Mesodermal cell (in vitro differentiated cells): ENCODE measurements around the gene DIO3.

Source experiments
- H3K27ac ChIP-seq: 2 replicates; pipeline ENCODE4 v1.7.0; 2013; ENCODE audit warnings: mild to moderate bottlenecking, low read depth, low read length, moderate library complexity; ENCODE audit not compliant: severe bottlenecking
- H3K36me3 ChIP-seq: 2 replicates; pipeline ENCODE4 v1.7.1; 2013; ENCODE audit warnings: mild to moderate bottlenecking, low read length, moderate library complexity; ENCODE audit not compliant: control insufficient read depth, insufficient read depth
- H3K4me1 ChIP-seq: one replicate; pipeline ENCODE4 v1.7.1; 2013; ENCODE audit warnings: mild to moderate bottlenecking, low read length; ENCODE audit not compliant: insufficient read depth, control insufficient read depth, poor library complexity, severe bottlenecking
- H3K4me3 ChIP-seq: 2 replicates; pipeline ENCODE4 v1.7.0; 2013; ENCODE audit warnings: low read length, control low read depth, mild to moderate bottlenecking; ENCODE audit not compliant: insufficient read depth, poor library complexity, severe bottlenecking; ENCODE audit errors: extremely low read depth
- H3K9me3 ChIP-seq: 2 replicates; pipeline ENCODE4 v1.7.1; 2013; ENCODE audit warnings: mild to moderate bottlenecking, low read length, moderate library complexity; ENCODE audit not compliant: control insufficient read depth
- WGBS, 2 experiments: methylation state at CpG; one replicate each; pipeline ENCODE4 v1.1.5; 2013; ENCODE audit warnings: missing lambda C conversion rate in 2 of 2; ENCODE audit not compliant: insufficient coverage in 2 of 2; 5-methylcytosine and 5-hydroxymethylcytosine counted together

DIO3 gene

DNA sequence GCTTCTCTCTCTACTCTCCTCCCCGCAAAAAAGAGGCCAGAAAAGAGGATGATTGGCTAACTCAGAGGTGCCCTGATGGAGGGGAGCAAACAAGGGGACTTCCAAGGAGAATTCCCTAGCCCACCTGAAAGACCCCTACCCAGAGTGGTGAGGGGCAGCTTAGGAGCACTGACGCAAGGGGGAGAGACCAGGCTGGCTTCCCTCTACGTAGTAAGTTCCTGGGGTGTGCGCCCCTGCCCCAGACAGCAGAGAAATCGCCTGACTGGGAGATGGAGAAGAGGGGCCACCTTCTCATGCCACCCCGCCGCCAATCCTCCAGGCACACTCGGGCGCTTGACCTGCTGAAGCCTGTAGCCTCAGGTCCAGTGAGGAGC is 2.1 kb upstream of the DIO3 start:
- WGBS, 2 experiments, result 33 to 40% methylated on average over 6 to 8 of the region's 9 CpGs
- no peak overlapping the region for H3K27ac ChIP-seq

DNA sequence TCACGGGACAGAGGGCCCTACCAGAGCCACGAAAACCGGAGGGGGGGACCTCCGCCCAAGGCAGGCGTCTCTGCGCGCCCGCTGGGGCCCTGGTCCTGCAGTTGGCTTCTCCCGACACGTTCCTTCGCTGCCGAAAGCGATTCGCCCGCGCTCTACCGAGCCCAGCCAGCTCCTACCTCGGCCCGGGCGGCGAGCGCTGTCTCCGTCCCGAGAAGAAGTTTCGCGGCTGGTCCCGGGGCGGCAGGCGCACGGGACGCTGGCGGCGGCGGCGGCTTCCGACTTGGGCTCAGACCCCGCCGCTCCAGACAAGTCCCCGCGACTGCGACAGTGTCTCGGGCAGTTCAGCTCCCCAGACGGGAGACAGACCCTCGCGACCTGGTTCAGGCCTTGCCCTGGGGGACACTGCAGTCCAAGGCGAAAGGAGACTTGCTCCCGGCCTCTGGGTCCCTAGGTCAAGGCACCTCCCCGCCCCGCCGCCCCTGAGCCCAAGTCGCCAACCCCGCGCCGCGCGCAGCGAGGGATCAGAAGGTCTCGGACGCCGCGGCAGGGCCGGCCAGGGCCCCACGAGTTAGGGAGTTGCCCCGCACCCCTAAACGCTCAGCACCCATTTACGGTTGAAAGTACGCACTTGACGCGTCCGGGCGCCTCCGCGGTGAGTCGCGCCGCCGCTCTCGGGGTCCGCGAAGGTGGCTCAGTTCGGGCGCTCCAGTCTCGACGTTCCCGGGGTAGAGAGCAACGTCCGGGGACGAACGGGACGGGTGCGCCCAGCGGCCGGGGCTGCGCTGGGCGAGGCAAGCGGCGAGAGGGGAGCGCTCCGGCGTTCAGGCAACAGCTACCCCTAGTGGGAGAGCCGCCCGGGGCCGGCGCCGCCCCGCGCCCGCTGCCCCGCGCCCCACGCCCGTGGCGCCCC is 1.4 kb upstream of the DIO3 start:
- Histone ChIP-seq H3K4me1 (peaks cover 2% of the 10 kb centered on the region), H3K27ac (no peak overlapping the region), H3K36me3 (no peaks in the 10 kb centered on the region), H3K4me3 (peak overlapping the region; percentile 34), H3K9me3 (peaks cover 11% of the 10 kb centered on the region)
- WGBS, 2 experiments, result 1% methylated on average over 82 to 99 of the region's 113 CpGs

More for the DNA sequence above, 2.1 kb upstream of the DIO3 start:
- Histone ChIP-seq H3K4me3 (peak overlapping the region; percentile 34), H3K9me3 (peaks cover 11% of the 10 kb centered on the region), H3K4me1 (no peaks in the 10 kb centered on the region), H3K36me3 (no peaks in the 10 kb centered on the region)

DNA sequence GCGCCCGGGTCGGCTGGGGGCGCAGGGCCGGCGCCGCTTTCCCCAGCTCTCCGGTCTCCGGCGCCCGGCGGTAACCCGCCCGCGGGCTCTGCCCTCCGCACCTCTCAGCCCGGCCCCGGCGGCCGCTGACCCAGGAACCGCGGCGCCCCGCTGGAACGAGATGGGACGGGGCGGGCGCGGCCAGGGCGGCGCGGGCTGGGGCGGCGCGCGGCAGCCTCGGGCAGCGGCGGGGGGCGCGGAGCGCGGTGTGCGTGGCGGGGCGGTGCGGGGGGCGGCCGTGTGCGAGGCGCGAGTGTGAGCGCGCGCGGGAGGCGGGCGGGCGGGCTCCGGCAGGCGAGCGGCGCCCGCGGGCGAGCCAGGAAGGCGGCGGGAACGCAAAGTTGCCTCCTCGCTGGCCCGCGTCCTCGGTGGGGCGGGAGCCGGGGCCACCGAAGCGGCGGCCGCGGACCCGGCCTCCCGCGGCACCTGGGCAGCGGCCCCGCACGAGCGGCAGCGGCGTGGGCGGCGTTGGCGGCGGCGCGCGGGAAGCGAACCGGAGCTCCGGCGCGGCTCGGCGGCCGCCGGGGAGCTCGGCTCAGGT is 671 bp upstream of the DIO3 start:
- no peaks in the 10 kb centered on the region for H3K36me3 ChIP-seq

DNA sequence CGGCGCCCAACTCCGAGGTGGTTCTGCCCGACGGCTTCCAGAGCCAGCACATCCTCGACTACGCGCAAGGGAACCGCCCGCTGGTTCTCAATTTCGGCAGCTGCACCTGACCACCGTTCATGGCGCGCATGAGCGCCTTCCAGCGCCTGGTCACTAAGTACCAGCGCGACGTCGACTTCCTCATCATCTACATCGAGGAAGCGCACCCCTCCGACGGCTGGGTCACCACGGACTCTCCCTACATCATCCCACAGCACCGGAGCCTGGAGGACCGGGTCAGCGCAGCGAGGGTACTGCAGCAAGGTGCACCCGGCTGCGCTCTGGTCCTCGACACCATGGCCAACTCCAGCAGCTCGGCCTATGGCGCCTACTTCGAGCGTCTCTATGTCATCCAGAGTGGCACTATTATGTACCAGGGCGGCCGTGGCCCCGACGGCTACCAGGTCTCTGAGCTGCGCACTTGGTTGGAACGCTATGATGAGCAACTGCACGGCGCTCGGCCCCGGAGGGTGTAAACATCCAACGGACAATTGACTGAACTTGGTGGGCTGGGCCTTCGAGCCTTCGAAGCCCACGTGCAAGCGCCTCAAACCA is 699 bp downstream of the DIO3 start:
- H3K36me3 ChIP-seq, result no peaks in the 10 kb centered on the region
- H3K4me3 ChIP-seq, result no peak overlapping the region
- peaks cover 2% of the 10 kb centered on the region for H3K4me1 ChIP-seq
- peaks cover 11% of the 10 kb centered on the region for H3K9me3 ChIP-seq
- WGBS, 2 experiments, result 90 to 91% methylated on average over 35 to 41 of the region's 51 CpGs
- no peak overlapping the region for H3K27ac ChIP-seq

More for the DNA sequence above, 671 bp upstream of the DIO3 start:
- no peak overlapping the region for H3K27ac ChIP-seq
- 0 to 1% methylated on average over 57 to 71 of the region's 106 CpGs for WGBS, 2 experiments
- H3K4me1 ChIP-seq, result peaks cover 2% of the 10 kb centered on the region
- H3K9me3 ChIP-seq, result peaks cover 11% of the 10 kb centered on the region
- H3K4me3 ChIP-seq, result no peak overlapping the region

DNA sequence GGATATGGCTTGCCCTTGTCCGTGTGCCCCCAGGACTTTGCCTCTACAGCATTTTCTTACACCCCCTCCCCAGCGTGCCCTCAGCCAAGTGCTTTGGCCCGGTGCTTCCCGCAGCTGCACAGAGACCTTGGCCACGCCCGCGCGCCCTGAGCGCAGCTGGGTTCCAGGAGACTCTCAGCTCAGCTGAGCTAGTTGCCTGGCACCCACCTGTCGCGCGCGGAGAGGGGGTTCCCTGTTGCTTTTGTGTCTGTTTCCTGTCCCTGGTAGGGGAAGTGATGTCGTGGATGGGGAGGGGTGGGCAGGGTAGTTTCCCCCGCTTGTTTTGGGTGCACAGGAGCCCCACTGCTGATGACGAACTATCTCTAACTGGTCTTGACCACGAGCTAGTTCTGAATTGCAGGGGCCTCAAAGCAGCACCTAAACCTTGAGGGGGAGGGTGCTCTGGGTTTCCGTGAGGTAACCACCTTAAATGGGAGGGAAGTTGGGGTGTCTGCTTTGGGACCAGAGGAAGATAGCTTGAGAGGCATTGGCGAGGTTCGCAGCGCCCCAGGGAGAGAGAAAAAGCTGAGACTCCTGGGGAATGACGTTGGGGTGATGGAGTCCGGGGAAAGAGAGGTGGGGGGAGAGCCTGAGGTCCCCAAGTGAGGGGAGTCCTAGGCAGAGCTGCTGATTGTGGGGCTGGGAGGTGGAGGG is 1.5 kb downstream of the DIO3 start:
- peaks cover 2% of the 10 kb centered on the region for H3K4me1 ChIP-seq
- no peaks in the 10 kb centered on the region for H3K36me3 ChIP-seq
- no peak overlapping the region for H3K4me3 ChIP-seq
- H3K9me3 ChIP-seq, result peaks cover 11% of the 10 kb centered on the region
- H3K27ac ChIP-seq, result no peak overlapping the region
- 19 to 21% methylated on average over 19 to 20 of the region's 23 CpGs for WGBS, 2 experiments

DNA sequence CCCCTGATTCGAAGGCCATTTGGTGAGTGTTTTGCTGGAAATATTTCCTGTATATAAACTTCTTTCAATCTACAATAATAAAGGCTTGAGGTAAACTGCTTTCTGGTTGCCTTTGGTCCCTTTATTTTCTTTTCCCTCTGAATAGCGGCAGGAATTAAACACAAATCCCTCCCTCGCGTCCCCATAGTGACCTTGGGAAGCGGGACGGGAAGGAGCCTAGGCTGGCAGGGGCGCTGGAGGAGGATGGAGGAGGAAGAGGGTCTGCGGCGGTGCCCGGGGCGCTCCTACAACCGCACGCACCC is 2.0 kb downstream of the DIO3 start:
- H3K9me3 ChIP-seq, result peaks cover 11% of the 10 kb centered on the region
- H3K36me3 ChIP-seq, result no peaks in the 10 kb centered on the region
- H3K4me1 ChIP-seq, result peaks cover 2% of the 10 kb centered on the region
- WGBS, 2 experiments, result 0 to 3% methylated on average over 2 to 5 of the region's 13 CpGs
- no peak overlapping the region for H3K4me3 ChIP-seq
- no peak overlapping the region for H3K27ac ChIP-seq

DNA sequence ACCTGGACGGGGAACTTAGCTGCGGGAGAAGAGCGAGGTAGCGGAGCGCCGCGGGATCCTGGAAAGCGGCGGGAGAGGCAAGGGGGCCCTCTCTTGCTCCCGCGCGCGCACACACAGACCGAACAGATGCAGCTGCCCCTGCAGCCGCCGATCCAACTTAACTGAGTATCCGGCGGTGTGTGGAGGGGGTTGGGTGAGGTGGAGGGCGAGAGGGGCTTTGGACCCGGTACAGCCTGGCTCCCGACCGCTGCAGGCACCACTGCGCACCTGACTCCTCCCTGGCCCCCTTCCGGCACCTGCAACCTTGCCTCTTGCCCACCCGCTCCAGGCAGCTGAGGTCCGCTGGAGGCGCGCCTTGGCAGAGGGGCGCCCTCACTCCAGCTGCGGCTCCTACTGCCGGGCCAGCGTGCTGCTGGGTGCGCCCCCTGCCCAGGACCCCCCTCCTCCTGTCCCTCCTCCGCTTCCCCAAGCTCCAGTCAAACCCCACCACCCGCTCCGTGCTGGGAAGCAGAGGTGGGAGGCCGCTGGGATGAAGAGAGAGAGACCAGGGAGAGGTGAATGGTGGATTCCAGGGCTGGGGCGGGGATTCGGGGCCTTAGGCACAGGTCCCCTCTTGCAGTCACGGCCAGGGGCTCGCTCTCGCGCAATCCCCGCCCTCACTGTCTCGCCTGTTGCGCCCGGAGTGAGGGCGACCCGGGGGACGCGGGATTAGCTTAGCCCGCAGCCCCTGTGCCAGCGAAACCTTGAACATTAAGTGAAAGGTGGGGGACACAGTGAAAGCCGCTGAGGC is 2.6 kb downstream of the DIO3 start:
- WGBS, 2 experiments, result 1 to 3% methylated on average over 37 to 45 of the region's 54 CpGs

DNA sequence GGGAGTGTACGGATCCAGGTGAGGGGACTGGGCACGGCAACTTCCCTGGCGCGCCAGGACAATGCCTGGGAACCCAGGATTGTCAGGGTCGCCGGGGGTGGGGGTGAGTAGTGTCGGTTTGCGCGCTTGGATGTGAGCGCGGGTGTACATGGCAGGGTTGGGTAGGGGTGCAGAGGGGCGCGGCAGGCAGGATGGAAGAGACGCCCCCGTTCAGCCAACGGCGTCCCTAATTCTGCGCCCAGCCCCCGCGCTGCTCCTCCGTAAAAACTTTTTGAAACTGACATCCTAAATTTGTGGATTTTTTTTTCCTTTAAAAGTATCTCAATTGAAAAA is 3.1 kb downstream of the DIO3 start:
- peaks cover 11% of the 10 kb centered on the region for H3K9me3 ChIP-seq
- no peak overlapping the region for H3K27ac ChIP-seq
- peak overlapping the region; percentile 16 for H3K4me3 ChIP-seq
- H3K4me1 ChIP-seq, result peaks cover 2% of the 10 kb centered on the region
- H3K36me3 ChIP-seq, result no peaks in the 10 kb centered on the region
- 0% methylated on average over 4 to 5 of the region's 21 CpGs for WGBS, 2 experiments

More for the DNA sequence above, 2.6 kb downstream of the DIO3 start:
- peaks cover 11% of the 10 kb centered on the region for H3K9me3 ChIP-seq
- H3K36me3 ChIP-seq, result no peaks in the 10 kb centered on the region
- H3K4me1 ChIP-seq, result peaks cover 2% of the 10 kb centered on the region
- H3K4me3 ChIP-seq, result peak overlapping the region; percentile 16
- H3K27ac ChIP-seq, result no peak overlapping the region

DNA sequence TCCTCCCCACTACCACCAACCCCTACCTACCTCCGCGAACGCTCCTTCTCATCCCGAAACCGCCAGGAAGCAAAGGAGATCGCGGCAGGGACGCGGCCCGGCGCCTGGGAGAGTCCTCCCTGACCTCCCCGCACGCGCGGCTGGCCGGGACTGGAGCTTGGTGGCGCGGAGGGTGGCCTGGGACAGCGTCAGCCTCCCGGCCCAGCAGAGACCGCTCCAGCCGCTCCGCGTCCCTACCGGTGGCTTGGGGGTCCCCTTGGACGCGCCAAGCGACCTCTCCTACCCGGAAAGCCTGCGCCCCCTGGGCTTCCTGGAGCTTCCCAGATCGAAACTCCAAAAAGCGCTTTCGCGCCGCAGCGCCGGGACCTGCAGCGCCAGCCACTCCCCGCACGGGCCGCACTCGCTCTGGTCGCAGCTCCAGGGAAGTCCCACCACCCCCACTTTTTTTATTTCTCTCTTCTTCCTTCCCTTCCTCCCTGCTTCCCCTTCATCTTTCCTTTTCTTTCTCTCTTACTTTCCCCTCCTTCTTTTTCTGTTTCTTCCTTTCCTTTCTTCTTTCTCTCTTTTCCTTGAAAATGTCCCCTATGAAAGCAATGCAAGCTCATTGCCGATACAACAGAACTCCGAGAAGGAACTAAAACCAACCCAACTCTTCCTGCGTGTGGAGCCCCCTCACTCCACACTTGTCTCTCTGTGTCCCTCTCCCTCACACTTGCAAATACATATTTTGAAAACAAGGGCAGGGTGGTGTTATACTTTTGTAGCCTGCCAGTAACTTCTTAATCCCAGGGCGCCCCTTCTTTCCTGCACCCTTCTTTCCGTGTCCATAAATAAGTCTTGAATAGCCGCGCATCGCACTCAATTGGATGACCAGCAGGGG is 3.8 kb downstream of the DIO3 start:
- WGBS, 2 experiments, result 2 to 4% methylated on average over 25 to 40 of the region's 51 CpGs
- Histone ChIP-seq H3K36me3 (no peaks in the 10 kb centered on the region), H3K9me3 (peaks cover 11% of the 10 kb centered on the region)

More for the DNA sequence above, 3.8 kb downstream of the DIO3 start:
- H3K4me3 ChIP-seq, result peak overlapping the region; percentile 16
- no peak overlapping the region for H3K27ac ChIP-seq
- peaks cover 2% of the 10 kb centered on the region for H3K4me1 ChIP-seq
